Natural killer cell (primary cell): ENCODE results near the gene RAB8A. TPM values are rescaled to one million over a fixed set of nuclear protein-coding genes. Genes with fewer than 3 reads are reported as not detected.
A peak's percentile ranks its signal among the peaks of the same experiment; 100 is the strongest.
"Not testable (repeated sequence)": the region's sequence is repeated elsewhere in the genome, so short reads cannot be mapped to it uniquely, and the experiment has no call there.

ENCODE experiments used
- ATAC-seq, 3 donors: fragments of 150-1000 bp in 2 of 3; fragments of 200-7000 bp in 1 of 3; cut with Tn5 transposase; 1 replicate in 1 of 3; 2 replicates in 2 of 3; pipeline ENCODE4 v1.10.0; 2021; ENCODE audit warnings: mild to moderate bottlenecking in 2 of 3, moderate library complexity in 2 of 3
- DNase-seq, 2 donors: peaks; one replicate each; pipeline versions ENCODE4 v3.0.0 to v3.0.0-alpha.2; 2013 to 2021; ENCODE audit warnings: mixed read lengths in 1 of 2
- H3K27ac ChIP-seq: one replicate; pipeline ENCODE4 v1.5.1; 2013; ENCODE audit warnings: mild to moderate bottlenecking, low read length
- H3K27me3 ChIP-seq: one replicate; pipeline ENCODE4 v1.6.1; 2013; ENCODE audit warnings: low read length; ENCODE audit not compliant: control insufficient read depth, insufficient read depth
- H3K36me3 ChIP-seq: one replicate; pipeline ENCODE4 v1.6.1; 2013; ENCODE audit warnings: low read length; ENCODE audit not compliant: control insufficient read depth, insufficient read depth
- H3K4me1 ChIP-seq: one replicate; pipeline ENCODE4 v1.6.1; 2013; ENCODE audit warnings: low read length; ENCODE audit not compliant: control insufficient read depth, insufficient read depth
- H3K4me3 ChIP-seq: one replicate; pipeline ENCODE4 v1.5.1; 2013; ENCODE audit warnings: low read length
- H3K9me3 ChIP-seq: one replicate; pipeline ENCODE4 v1.6.1; 2013; ENCODE audit warnings: low read length; ENCODE audit not compliant: control insufficient read depth, insufficient read depth
- H3K27ac Mint-ChIP-seq, 2 donors: one replicate each; pipeline ENCODE4 v1.8.0; 2022; ENCODE audit warnings: mild to moderate bottlenecking in 2 of 2, mixed read lengths in 2 of 2, moderate library complexity in 1 of 2
- H3K27me3 Mint-ChIP-seq, 2 donors: one replicate each; pipeline ENCODE4 v1.8.0; 2022; ENCODE audit warnings: low read depth in 2 of 2, mixed read lengths in 2 of 2
- H3K36me3 Mint-ChIP-seq: one replicate; pipeline ENCODE4 v1.8.0; 2022; ENCODE audit warnings: mixed read lengths
- H3K4me1 Mint-ChIP-seq, 2 donors: one replicate each; pipeline ENCODE4 v1.8.0; 2022; ENCODE audit warnings: mixed read lengths in 2 of 2
- H3K4me3 Mint-ChIP-seq: one replicate; pipeline ENCODE4 v1.8.0; 2022; ENCODE audit warnings: mild to moderate bottlenecking, moderate library complexity, mixed read lengths
- H3K9me3 Mint-ChIP-seq, 2 donors: one replicate each; pipeline ENCODE4 v1.8.0; 2022; ENCODE audit warnings: mixed read lengths in 2 of 2
- WGBS: methylation state at CpG from one replicate; pipeline ENCODE4 v1.1.7; 2013; ENCODE audit warnings: missing lambda C conversion rate; ENCODE audit not compliant: insufficient coverage; 5-methylcytosine and 5-hydroxymethylcytosine counted together
- intact Hi-C: fragments of 100-400 bp; cut with micrococcal nuclease; formaldehyde crosslinking; loops from one replicate; pipeline ENCODE4 v1.14.2; 2022
- total RNA-seq, 4 donors: library from RNA; stranded (reverse); fragments of 120-200 nt in 1 of 4; gene quantifications; one replicate each; pipeline versions ENCODE4 v1.2.3 to v1.2.4, GENCODE V29; 2013 to 2022
- TF ChIP-seq, protein P1 (sequence below): fragments of 200-600 bp; IDR thresholded peaks from one replicate; pipeline ENCODE4 v1.8.0; 2022; ENCODE audit warnings: antibody characterized with exemption

The RAB8A gene
- total RNA-seq, 3 donors from 2014 or later (not counting 1 experiment from before 2014, with no cell fraction given), result 137 to 161 (median 149) TPM

DNA sequence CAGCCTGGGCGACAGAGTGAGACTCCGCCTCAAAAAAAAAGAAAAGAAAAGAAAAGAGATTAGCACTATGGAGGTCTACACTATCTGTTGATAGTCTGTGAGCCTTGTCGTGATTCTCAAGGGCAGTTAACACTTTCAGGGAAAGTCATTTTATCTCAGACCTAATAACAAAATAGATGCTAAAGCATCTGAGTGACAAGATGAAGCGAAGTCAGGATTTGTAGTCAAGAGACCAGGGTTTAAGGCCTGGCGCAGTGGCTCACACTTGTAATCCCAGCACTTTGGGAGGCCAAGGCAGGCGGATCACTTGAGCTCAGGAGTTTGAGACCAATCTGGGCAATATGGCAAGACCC, 13.3 kb upstream of the RAB8A start:
- Histone ChIP-seq H3K4me3 (no peak overlapping the region), H3K4me1 (peaks cover 5% of the 10 kb centered on the region), H3K27me3 (no peaks in the 10 kb centered on the region), H3K36me3 (peaks cover 90% of the 10 kb centered on the region), H3K27ac (no peak overlapping the region), H3K9me3 (no peaks in the 10 kb centered on the region)
- no peaks in the 10 kb centered on the region for H3K9me3 Mint-ChIP-seq
- peak overlapping the region; percentile 27 to 73 for H3K27ac Mint-ChIP-seq
- TF ChIP-seq, protein P1, sequence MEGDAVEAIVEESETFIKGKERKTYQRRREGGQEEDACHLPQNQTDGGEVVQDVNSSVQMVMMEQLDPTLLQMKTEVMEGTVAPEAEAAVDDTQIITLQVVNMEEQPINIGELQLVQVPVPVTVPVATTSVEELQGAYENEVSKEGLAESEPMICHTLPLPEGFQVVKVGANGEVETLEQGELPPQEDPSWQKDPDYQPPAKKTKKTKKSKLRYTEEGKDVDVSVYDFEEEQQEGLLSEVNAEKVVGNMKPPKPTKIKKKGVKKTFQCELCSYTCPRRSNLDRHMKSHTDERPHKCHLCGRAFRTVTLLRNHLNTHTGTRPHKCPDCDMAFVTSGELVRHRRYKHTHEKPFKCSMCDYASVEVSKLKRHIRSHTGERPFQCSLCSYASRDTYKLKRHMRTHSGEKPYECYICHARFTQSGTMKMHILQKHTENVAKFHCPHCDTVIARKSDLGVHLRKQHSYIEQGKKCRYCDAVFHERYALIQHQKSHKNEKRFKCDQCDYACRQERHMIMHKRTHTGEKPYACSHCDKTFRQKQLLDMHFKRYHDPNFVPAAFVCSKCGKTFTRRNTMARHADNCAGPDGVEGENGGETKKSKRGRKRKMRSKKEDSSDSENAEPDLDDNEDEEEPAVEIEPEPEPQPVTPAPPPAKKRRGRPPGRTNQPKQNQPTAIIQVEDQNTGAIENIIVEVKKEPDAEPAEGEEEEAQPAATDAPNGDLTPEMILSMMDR, result no peak
- H3K4me3 Mint-ChIP-seq, result no peak overlapping the region
- peaks cover 19 to 22% of the 10 kb centered on the region in 2 donors for H3K4me1 Mint-ChIP-seq
- ATAC-seq (no peak), DNase-seq (no peak)
- peaks cover 31% of the 10 kb centered on the region for H3K36me3 Mint-ChIP-seq
- no peaks in the 10 kb centered on the region for H3K27me3 Mint-ChIP-seq
- 97% methylated on average over 6 of the region's 6 CpGs for WGBS
- intact Hi-C loops, result no loop called here

DNA sequence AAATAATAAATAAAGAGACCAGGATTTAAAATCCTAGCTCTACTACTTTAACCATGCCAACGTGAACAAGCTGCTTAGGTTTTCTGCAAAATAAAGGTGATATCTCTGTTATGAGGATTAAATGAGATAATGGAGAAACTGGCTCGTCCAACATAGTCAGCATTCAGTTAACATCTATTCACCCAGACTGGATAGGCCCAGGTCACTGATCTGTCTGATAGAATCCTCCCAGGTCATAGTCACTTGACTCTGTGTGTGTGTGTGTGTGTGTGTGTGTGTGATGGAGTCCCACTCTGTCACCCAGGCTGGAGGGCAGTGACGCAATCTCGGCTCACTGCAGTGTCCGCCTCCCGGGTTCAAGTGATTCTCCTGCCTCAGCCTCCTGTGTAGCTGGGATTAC, 12.9 kb upstream of the RAB8A start:
- TF ChIP-seq, protein P1, result no peak
- Histone ChIP-seq H3K27me3 (no peaks in the 10 kb centered on the region), H3K36me3 (peaks cover 90% of the 10 kb centered on the region), H3K4me3 (no peak overlapping the region), H3K27ac (no peak overlapping the region), H3K9me3 (no peaks in the 10 kb centered on the region), H3K4me1 (peaks cover 5% of the 10 kb centered on the region)
- ATAC-seq (no peak), DNase-seq (no peak)
- peaks cover 31% of the 10 kb centered on the region for H3K36me3 Mint-ChIP-seq
- peak overlapping the region in 1 of 2 donors; percentile 73 for H3K27ac Mint-ChIP-seq
- H3K4me1 Mint-ChIP-seq, result peaks cover 19 to 22% of the 10 kb centered on the region in 2 donors
- intact Hi-C loops, result no loop called here
- no peaks in the 10 kb centered on the region for H3K27me3 Mint-ChIP-seq
- 98% methylated on average over 4 of the region's 6 CpGs for WGBS
- no peak overlapping the region for H3K4me3 Mint-ChIP-seq
- H3K9me3 Mint-ChIP-seq, result no peaks in the 10 kb centered on the region

DNA sequence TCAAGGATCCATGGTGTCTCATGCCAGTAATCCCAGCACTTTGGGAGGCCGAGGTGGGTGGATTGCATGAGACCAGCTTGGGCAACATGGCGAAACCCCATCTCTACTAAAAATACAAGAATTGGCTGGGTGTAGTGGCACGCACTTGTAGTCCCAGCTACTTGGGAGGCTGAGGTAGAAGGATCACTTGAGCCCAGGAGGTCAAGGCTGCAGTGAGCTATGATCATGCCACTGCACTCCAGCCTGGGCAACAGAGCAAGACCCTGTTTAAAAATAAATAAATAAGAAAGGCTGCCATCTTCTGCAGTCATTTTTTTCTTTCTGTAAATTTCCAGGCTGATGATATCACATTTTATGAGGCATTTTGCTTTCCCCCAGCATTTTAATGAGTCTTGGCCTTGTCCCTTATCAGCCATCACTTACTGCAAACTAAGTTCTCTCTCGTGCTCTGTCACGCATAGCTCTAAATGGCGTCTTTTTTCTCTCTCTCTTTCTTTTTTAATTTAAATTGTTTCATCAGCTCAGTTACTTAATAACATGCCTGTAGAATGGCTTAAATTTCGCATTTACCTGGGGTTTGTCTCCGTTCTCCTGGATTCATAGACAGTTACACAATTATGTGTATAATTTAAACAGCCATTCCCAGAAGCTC, 12.2 kb upstream of the RAB8A start:
- H3K36me3 Mint-ChIP-seq, result peaks cover 31% of the 10 kb centered on the region
- H3K4me3 Mint-ChIP-seq, H3K27ac ChIP-seq, H3K4me1 ChIP-seq, H3K27me3 ChIP-seq, H3K9me3 Mint-ChIP-seq, H3K9me3 ChIP-seq, H3K27me3 Mint-ChIP-seq, intact Hi-C loops, DNase-seq, ATAC-seq, H3K4me3 ChIP-seq: not testable (repeated sequence)
- peak overlapping the region in 1 of 2 donors; percentile 56 for H3K27ac Mint-ChIP-seq
- H3K36me3 ChIP-seq, result peaks cover 85% of the 10 kb centered on the region
- WGBS, result 97% methylated on average over 7 of the region's 8 CpGs
- peaks cover 19 to 22% of the 10 kb centered on the region in 2 donors for H3K4me1 Mint-ChIP-seq

DNA sequence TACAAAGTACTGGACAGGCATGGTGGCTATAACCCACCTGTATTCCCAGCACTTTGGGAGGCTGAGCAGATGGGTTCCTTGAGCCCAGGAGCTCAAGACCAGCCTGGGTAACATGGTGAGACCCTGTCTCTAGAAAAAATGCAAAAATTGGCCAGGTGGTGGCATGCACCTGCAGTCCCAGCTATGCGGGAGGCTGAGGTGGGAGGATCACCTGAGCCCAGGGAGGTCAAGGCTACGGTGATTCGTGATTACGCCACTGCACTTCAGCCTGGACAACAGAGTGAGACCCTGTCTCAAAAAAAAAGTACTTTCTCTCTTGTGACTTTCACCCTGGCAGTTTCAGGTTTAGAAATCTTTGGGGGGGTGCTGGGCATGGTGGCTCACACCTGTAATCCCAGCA, 11.2 kb upstream of the RAB8A start:
- TF ChIP-seq, protein P1, result no peak
- Histone ChIP-seq H3K4me1 (peaks cover 2% of the 10 kb centered on the region), H3K36me3 (peaks cover 79% of the 10 kb centered on the region), H3K9me3 (no peaks in the 10 kb centered on the region), H3K27me3 (no peaks in the 10 kb centered on the region), H3K27ac (no peak overlapping the region), H3K4me3 (no peak overlapping the region)
- Mint-ChIP-seq H3K4me3 (no peak overlapping the region), H3K27ac (peak overlapping the region in 1 of 2 donors; percentile 56), H3K36me3 (peaks cover 23% of the 10 kb centered on the region), H3K27me3 (no peaks in the 10 kb centered on the region), H3K4me1 (peaks cover 12 to 13% of the 10 kb centered on the region in 2 donors), H3K9me3 (no peaks in the 10 kb centered on the region)
- intact Hi-C loops, result no loop called here
- WGBS, result 98% methylated on average over 4 of the region's 4 CpGs
- ATAC-seq (no peak), DNase-seq (no peak)
